ENCODE data around the gene PIK3C2G.

Gene PIK3C2G

DNA sequence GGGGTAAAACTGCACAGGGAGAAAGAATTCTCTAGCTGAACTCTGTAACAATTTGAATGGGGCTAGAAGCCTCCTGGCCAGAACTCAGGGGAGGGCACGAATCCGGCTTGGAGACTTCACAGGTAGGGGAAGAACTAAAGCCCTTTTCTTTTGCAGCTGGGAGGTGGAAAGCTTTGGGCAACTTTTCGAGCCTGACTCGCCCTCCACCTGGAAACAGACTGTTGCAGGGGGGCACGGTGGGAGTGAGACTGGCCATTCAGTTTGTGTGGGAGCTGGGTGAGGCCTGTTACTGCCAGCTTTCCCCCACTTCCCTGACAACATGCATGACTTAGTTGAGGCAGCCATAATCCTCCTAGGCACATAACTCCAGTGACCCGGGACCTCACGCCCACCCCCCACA, 340.6 kb downstream of the PIK3C2G start:
- no peaks in the 10 kb centered on the region for H3K27me3 ChIP-seq (ENCODE audit: control insufficient read depth in 1 of 2, insufficient read depth in 2 of 2, low read length in 2 of 2)
- no peak overlapping the region for H3K4me3 ChIP-seq (ENCODE audit: low read depth in 1 of 2, low read length in 2 of 2)
- H3K36me3 ChIP-seq (ENCODE audit: insufficient read depth, low read length): no peaks in the 10 kb centered on the region
- no peaks in the 10 kb centered on the region for H3K4me1 ChIP-seq (ENCODE audit: insufficient read depth, low read length)
- no peak overlapping the region for H3K9ac ChIP-seq (ENCODE audit: low read length)
- no peak overlapping the region for H3K27ac ChIP-seq (ENCODE audit: low read depth, low read length)
- no peaks in the 10 kb centered on the region for H3K9me3 ChIP-seq (ENCODE audit: low read length)

GRCh38 chr12:18612971-18613370, 351.7 kb downstream of the PIK3C2G start:
- Histone ChIP-seq H3K4me1 (ENCODE audit: insufficient read depth, low read length) (peaks cover 6% of the 10 kb centered on the region), H3K9me3 (ENCODE audit: low read length) (no peaks in the 10 kb centered on the region), H3K4me3 (ENCODE audit: low read depth in 1 of 2, low read length in 2 of 2) (no peak overlapping the region), H3K36me3 (ENCODE audit: insufficient read depth, low read length) (no peaks in the 10 kb centered on the region), H3K9ac (ENCODE audit: low read length) (no peak overlapping the region), H3K27me3 (ENCODE audit: control insufficient read depth in 1 of 2, insufficient read depth in 2 of 2, low read length in 2 of 2) (no peaks in the 10 kb centered on the region), H3K27ac (ENCODE audit: low read depth, low read length) (no peak overlapping the region)

- H3K4me1 ChIP-seq (ENCODE audit: insufficient read depth, low read length): no peaks in the 10 kb centered on the region
- no peak overlapping the region for H3K9ac ChIP-seq (ENCODE audit: low read length)
- no peak overlapping the region for H3K27ac ChIP-seq (ENCODE audit: low read depth, low read length)
- H3K27me3 ChIP-seq (ENCODE audit: control insufficient read depth in 1 of 2, insufficient read depth in 2 of 2, low read length in 2 of 2): no peaks in the 10 kb centered on the region
- no peaks in the 10 kb centered on the region for H3K9me3 ChIP-seq (ENCODE audit: low read length)
- H3K36me3 ChIP-seq (ENCODE audit: insufficient read depth, low read length): no peaks in the 10 kb centered on the region
- H3K4me3 ChIP-seq (ENCODE audit: low read depth in 1 of 2, low read length in 2 of 2): no peak overlapping the region
These were observed 359.7 kb downstream of the PIK3C2G start for GRCh38 chr12:18620986-18621385.

- Histone ChIP-seq H3K9me3 (ENCODE audit: low read length) (peaks cover 5% of the 10 kb centered on the region), H3K36me3 (ENCODE audit: insufficient read depth, low read length) (no peaks in the 10 kb centered on the region), H3K27ac (ENCODE audit: low read depth, low read length) (no peak overlapping the region), H3K4me1 (ENCODE audit: insufficient read depth, low read length) (no peaks in the 10 kb centered on the region), H3K9ac (ENCODE audit: low read length) (no peak overlapping the region), H3K27me3 (ENCODE audit: control insufficient read depth in 1 of 2, insufficient read depth in 2 of 2, low read length in 2 of 2) (no peaks in the 10 kb centered on the region), H3K4me3 (ENCODE audit: low read depth in 1 of 2, low read length in 2 of 2) (no peak overlapping the region)
These were observed 368.1 kb downstream of the PIK3C2G start for GRCh38 chr12:18629445-18629844.

- H3K36me3 ChIP-seq (ENCODE audit: insufficient read depth, low read length): no peaks in the 10 kb centered on the region
- H3K4me1 ChIP-seq (ENCODE audit: insufficient read depth, low read length): no peaks in the 10 kb centered on the region
- H3K9me3 ChIP-seq (ENCODE audit: low read length): peaks cover 5% of the 10 kb centered on the region
- H3K9ac ChIP-seq (ENCODE audit: low read length): no peak overlapping the region
- no peak overlapping the region for H3K4me3 ChIP-seq (ENCODE audit: low read depth in 1 of 2, low read length in 2 of 2)
- H3K27me3 ChIP-seq (ENCODE audit: control insufficient read depth in 1 of 2, insufficient read depth in 2 of 2, low read length in 2 of 2): no peaks in the 10 kb centered on the region
- no peak overlapping the region for H3K27ac ChIP-seq (ENCODE audit: low read depth, low read length)
These were observed 368.6 kb downstream of the PIK3C2G start for GRCh38 chr12:18629916-18630315.

- H3K4me1 ChIP-seq (ENCODE audit: insufficient read depth, low read length): no peaks in the 10 kb centered on the region
- no peak overlapping the region for H3K4me3 ChIP-seq (ENCODE audit: low read depth in 1 of 2, low read length in 2 of 2)
- no peak overlapping the region for H3K9ac ChIP-seq (ENCODE audit: low read length)
- peaks cover 5% of the 10 kb centered on the region for H3K9me3 ChIP-seq (ENCODE audit: low read length)
- H3K36me3 ChIP-seq (ENCODE audit: insufficient read depth, low read length): no peaks in the 10 kb centered on the region
- no peaks in the 10 kb centered on the region for H3K27me3 ChIP-seq (ENCODE audit: control insufficient read depth in 1 of 2, insufficient read depth in 2 of 2, low read length in 2 of 2)
- H3K27ac ChIP-seq (ENCODE audit: low read depth, low read length): no peak overlapping the region
These were observed 370.0 kb downstream of the PIK3C2G start for GRCh38 chr12:18631339-18631738.

DNA sequence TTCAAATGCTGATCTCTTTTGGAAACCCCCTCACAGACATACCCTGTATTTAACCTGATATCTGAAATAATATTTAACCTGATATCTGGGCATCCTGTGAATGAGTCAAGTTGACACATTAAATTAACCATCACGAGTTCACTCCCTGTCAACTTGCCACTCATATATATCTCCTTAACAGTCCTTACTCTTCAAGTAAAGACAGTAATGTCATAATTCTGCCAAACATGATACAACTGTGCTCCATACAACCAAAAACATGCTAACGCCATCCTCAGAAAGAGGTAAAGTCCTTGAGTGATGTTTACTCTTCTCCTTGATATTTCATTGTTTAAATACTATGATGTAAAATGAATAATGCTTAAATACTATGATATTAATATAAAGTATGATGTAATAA, 371.5 kb downstream of the PIK3C2G start:
- Histone ChIP-seq H3K36me3 (ENCODE audit: insufficient read depth, low read length) (no peaks in the 10 kb centered on the region), H3K27me3 (ENCODE audit: control insufficient read depth in 1 of 2, insufficient read depth in 2 of 2, low read length in 2 of 2) (no peaks in the 10 kb centered on the region), H3K4me1 (ENCODE audit: insufficient read depth, low read length) (no peaks in the 10 kb centered on the region), H3K9ac (ENCODE audit: low read length) (no peak overlapping the region), H3K9me3 (ENCODE audit: low read length) (no peaks in the 10 kb centered on the region), H3K4me3 (ENCODE audit: low read depth in 1 of 2, low read length in 2 of 2) (no peak overlapping the region), H3K27ac (ENCODE audit: low read depth, low read length) (no peak overlapping the region)

GRCh38 chr12:18634382-18634781, 373.1 kb downstream of the PIK3C2G start:
- no peaks in the 10 kb centered on the region for H3K36me3 ChIP-seq (ENCODE audit: insufficient read depth, low read length)
- H3K9me3 ChIP-seq (ENCODE audit: low read length): no peaks in the 10 kb centered on the region
- no peak overlapping the region for H3K9ac ChIP-seq (ENCODE audit: low read length)
- no peaks in the 10 kb centered on the region for H3K27me3 ChIP-seq (ENCODE audit: control insufficient read depth in 1 of 2, insufficient read depth in 2 of 2, low read length in 2 of 2)
- H3K4me3 ChIP-seq (ENCODE audit: low read depth in 1 of 2, low read length in 2 of 2): no peak overlapping the region
- no peaks in the 10 kb centered on the region for H3K4me1 ChIP-seq (ENCODE audit: insufficient read depth, low read length)
- H3K27ac ChIP-seq (ENCODE audit: low read depth, low read length): no peak overlapping the region

- no peaks in the 10 kb centered on the region for H3K27me3 ChIP-seq (ENCODE audit: control insufficient read depth in 1 of 2, insufficient read depth in 2 of 2, low read length in 2 of 2)
- no peaks in the 10 kb centered on the region for H3K9me3 ChIP-seq (ENCODE audit: low read length)
- H3K4me3 ChIP-seq (ENCODE audit: low read depth in 1 of 2, low read length in 2 of 2): no peak overlapping the region
- no peaks in the 10 kb centered on the region for H3K36me3 ChIP-seq (ENCODE audit: insufficient read depth, low read length)
- peaks cover 12% of the 10 kb centered on the region for H3K4me1 ChIP-seq (ENCODE audit: insufficient read depth, low read length)
- no peak overlapping the region for H3K9ac ChIP-seq (ENCODE audit: low read length)
- no peak overlapping the region for H3K27ac ChIP-seq (ENCODE audit: low read depth, low read length)
These were observed 379.1 kb downstream of the PIK3C2G start for GRCh38 chr12:18640321-18640955.

DNA sequence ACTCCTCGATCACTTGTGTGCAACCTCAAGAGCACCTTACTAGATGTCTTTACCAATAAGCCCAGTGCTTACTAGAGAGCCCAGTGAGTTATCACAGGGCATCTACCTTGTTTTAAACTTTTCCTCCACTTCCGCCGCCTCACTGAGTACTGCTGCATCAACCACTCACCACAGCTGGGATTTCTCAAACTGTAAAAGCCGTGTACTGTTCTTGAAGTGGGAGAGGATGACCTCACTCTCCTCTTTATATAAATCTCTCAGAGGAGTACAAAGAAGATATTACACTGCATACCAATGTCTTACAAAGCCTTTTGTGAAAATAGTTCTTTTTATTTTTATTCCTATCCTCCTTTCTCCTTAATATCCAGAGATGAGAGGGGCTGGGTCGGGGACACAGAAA, 382.4 kb downstream of the PIK3C2G start:
- H3K9me3 ChIP-seq (ENCODE audit: low read length): no peaks in the 10 kb centered on the region

GRCh38 chr12:18644564-18644963, 383.2 kb downstream of the PIK3C2G start:
- no peaks in the 10 kb centered on the region for H3K36me3 ChIP-seq (ENCODE audit: insufficient read depth, low read length)
- H3K9ac ChIP-seq (ENCODE audit: low read length): no peak overlapping the region
- no peak overlapping the region for H3K27ac ChIP-seq (ENCODE audit: low read depth, low read length)
- peaks cover 12% of the 10 kb centered on the region for H3K4me1 ChIP-seq (ENCODE audit: insufficient read depth, low read length)
- no peaks in the 10 kb centered on the region for H3K9me3 ChIP-seq (ENCODE audit: low read length)
- H3K4me3 ChIP-seq (ENCODE audit: low read depth in 1 of 2, low read length in 2 of 2): no peak overlapping the region
- no peaks in the 10 kb centered on the region for H3K27me3 ChIP-seq (ENCODE audit: control insufficient read depth in 1 of 2, insufficient read depth in 2 of 2, low read length in 2 of 2)

More for the DNA sequence above, 382.4 kb downstream of the PIK3C2G start:
- no peak overlapping the region for H3K4me3 ChIP-seq (ENCODE audit: low read depth in 1 of 2, low read length in 2 of 2)
- H3K4me1 ChIP-seq (ENCODE audit: insufficient read depth, low read length): peaks cover 12% of the 10 kb centered on the region
- no peak overlapping the region for H3K27ac ChIP-seq (ENCODE audit: low read depth, low read length)
- no peaks in the 10 kb centered on the region for H3K36me3 ChIP-seq (ENCODE audit: insufficient read depth, low read length)
- H3K9ac ChIP-seq (ENCODE audit: low read length): no peak overlapping the region
- no peaks in the 10 kb centered on the region for H3K27me3 ChIP-seq (ENCODE audit: control insufficient read depth in 1 of 2, insufficient read depth in 2 of 2, low read length in 2 of 2)

- peaks cover 12% of the 10 kb centered on the region for H3K4me1 ChIP-seq (ENCODE audit: insufficient read depth, low read length)
- H3K9me3 ChIP-seq (ENCODE audit: low read length): no peaks in the 10 kb centered on the region
- H3K27ac ChIP-seq (ENCODE audit: low read depth, low read length): no peak overlapping the region
- no peaks in the 10 kb centered on the region for H3K36me3 ChIP-seq (ENCODE audit: insufficient read depth, low read length)
- H3K9ac ChIP-seq (ENCODE audit: low read length): no peak overlapping the region
- no peak overlapping the region for H3K4me3 ChIP-seq (ENCODE audit: low read depth in 1 of 2, low read length in 2 of 2)
- H3K27me3 ChIP-seq (ENCODE audit: control insufficient read depth in 1 of 2, insufficient read depth in 2 of 2, low read length in 2 of 2): no peaks in the 10 kb centered on the region
These were observed 385.1 kb downstream of the PIK3C2G start for GRCh38 chr12:18646286-18646890.

All from muscle layer of colon (tissue), 2 donors.